Upper lobe of left lung (tissue), 6 donors: ENCODE results near the gene EDEM2. TPM values are rescaled to one million over a fixed set of nuclear protein-coding genes. Genes with fewer than 3 reads are reported as not detected.
"Not testable (repeated sequence)": the region's sequence is repeated elsewhere in the genome, so short reads cannot be mapped to it uniquely, and the experiment has no call there.

Experiments
- ATAC-seq, 2 donors: fragments of 200-7000 bp; cut with Tn5 transposase; one replicate each; pipeline ENCODE4 v1.9.1; 2022; ENCODE audit warnings: mild to moderate bottlenecking in 2 of 2, moderate library complexity in 2 of 2; ENCODE audit not compliant: low FRiP score in 2 of 2
- DNase-seq, 2 donors: peaks; one replicate each; pipeline ENCODE4 v3.0.0-alpha.2; 2019 to 2020
- H3K27ac ChIP-seq, 4 donors: fragments of 200-600 bp; sonication (generic); one replicate each; pipeline ENCODE4 v1.5.1; 2016 to 2019
- H3K27me3 ChIP-seq, 4 donors: fragments of 200-600 bp; sonication (generic); one replicate each; pipeline ENCODE4 v1.5.1; 2017 to 2019
- H3K36me3 ChIP-seq, 4 donors: fragments of 200-600 bp; sonication (generic); one replicate each; pipeline ENCODE4 v1.5.1; 2016 to 2019
- H3K4me1 ChIP-seq, 4 donors: fragments of 200-600 bp; sonication (generic); one replicate each; pipeline ENCODE4 v1.5.1; 2018 to 2019
- H3K4me3 ChIP-seq, 4 donors: fragments of 200-600 bp; sonication (generic); one replicate each; pipeline ENCODE4 v1.5.1; 2017 to 2019; ENCODE audit warnings: mild to moderate bottlenecking in 2 of 4, moderate library complexity in 1 of 4
- H3K9me3 ChIP-seq, 4 donors: fragments of 200-600 bp; sonication (generic); one replicate each; pipeline ENCODE4 v1.5.1; 2018 to 2019
- EP300 ChIP-seq, 4 donors: sonication (generic); formaldehyde crosslinking; IDR thresholded peaks; one replicate each; pipeline ENCODE4 v1.5.1; 2017; ENCODE audit warnings: antibody characterized with exemption in 4 of 4, control low read depth in 2 of 4
- POLR2A ChIP-seq, 4 donors: fragments of 450-650 bp; IDR thresholded peaks; one replicate each; pipeline ENCODE4 v1.5.1; 2016 to 2017; ENCODE audit warnings: antibody characterized with exemption in 4 of 4, mild to moderate bottlenecking in 2 of 4
- POLR2AphosphoS5 ChIP-seq, 2 donors: sonication (generic); formaldehyde crosslinking; IDR thresholded peaks; one replicate each; pipeline ENCODE4 v1.5.1; 2017; ENCODE audit warnings: antibody characterized with exemption in 2 of 2
- WGBS, 2 donors: methylation state at CpG; one replicate each; pipeline ENCODE4 v1.1.5; 2017 to 2018; 5-methylcytosine and 5-hydroxymethylcytosine counted together
- total RNA-seq, 6 donors: library from RNA; depleted of rRNA in 4 of 6; stranded (reverse); fragments of >200 nt in 4 of 6; gene quantifications; one replicate each; pipeline versions ENCODE4 v1.1.0 to v1.2.1, GENCODE V29; 2016 to 2021
- TF ChIP-seq, protein P1 (sequence below), 6 experiments: fragments of 450-650 bp in 4 of 6; fragments of 200-600 bp in 2 of 6; sonication (generic) in 2 of 6; IDR thresholded peaks; one replicate each; pipeline ENCODE4 v1.5.1; 2016 to 2019; ENCODE audit warnings: antibody characterized with exemption in 6 of 6
- donor health status: DM: no; HTN: no; CAD: no; lungs with moderate emphysema.
- donor health status: DM: no; HTN: yes; CAD: no; lungs with severe emphysema.

The EDEM2 gene
- total RNA-seq, 6 donors from 2014 or later: 22.0 to 46.2 (median 35.6) TPM

DNA sequence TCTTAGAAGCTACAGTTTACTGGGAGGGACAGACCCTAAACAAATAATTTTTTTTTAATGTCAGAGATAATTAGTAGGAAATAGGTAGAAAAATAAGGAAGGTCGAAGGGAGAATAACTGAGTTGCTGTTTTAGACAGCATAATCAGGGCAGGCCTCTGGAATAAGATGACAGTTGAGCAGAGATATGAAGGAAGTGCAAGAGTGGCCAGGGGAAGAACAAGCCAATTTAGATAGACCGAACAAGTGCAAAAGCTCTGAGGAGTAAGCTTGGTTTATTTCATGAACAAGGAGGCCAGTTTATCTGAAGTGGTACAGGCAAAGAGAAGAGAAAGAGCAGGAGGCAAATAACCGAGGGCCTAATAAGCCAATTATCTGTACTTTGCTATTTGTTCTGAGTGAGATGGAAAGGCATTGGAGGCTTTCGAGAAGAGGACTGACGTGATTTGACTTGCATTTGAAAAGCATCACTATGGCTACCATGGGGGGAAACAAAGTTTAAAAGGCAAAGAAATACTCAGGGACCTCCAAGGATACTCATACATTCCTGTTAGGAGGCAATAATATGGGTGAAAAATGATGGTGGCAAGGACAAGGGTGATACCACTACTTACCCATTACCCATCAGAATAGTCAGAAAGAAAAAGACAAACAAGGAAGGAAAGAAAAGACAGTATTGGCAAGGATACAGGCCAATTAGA, 44.4 kb upstream of the EDEM2 start:
- peaks cover 0 to 19% (median 17%) of the 10 kb centered on the region in 4 donors for H3K4me1 ChIP-seq
- H3K27ac ChIP-seq: no peak overlapping the region
- TF ChIP-seq EP300 (IDR thresholded peaks at IDR 0.05) (no peak), POLR2AphosphoS5 (IDR thresholded peaks at IDR 0.05) (no peak), POLR2A (IDR thresholded peaks at IDR 0.05) (no peak)
- TF ChIP-seq, protein P1, sequence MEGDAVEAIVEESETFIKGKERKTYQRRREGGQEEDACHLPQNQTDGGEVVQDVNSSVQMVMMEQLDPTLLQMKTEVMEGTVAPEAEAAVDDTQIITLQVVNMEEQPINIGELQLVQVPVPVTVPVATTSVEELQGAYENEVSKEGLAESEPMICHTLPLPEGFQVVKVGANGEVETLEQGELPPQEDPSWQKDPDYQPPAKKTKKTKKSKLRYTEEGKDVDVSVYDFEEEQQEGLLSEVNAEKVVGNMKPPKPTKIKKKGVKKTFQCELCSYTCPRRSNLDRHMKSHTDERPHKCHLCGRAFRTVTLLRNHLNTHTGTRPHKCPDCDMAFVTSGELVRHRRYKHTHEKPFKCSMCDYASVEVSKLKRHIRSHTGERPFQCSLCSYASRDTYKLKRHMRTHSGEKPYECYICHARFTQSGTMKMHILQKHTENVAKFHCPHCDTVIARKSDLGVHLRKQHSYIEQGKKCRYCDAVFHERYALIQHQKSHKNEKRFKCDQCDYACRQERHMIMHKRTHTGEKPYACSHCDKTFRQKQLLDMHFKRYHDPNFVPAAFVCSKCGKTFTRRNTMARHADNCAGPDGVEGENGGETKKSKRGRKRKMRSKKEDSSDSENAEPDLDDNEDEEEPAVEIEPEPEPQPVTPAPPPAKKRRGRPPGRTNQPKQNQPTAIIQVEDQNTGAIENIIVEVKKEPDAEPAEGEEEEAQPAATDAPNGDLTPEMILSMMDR (IDR thresholded peaks at IDR 0.05): no peak
- no peak overlapping the region for H3K4me3 ChIP-seq
- DNase-seq: no peak
- no peak for ATAC-seq
- no peaks in the 10 kb centered on the region for H3K36me3 ChIP-seq
- no peaks in the 10 kb centered on the region for H3K27me3 ChIP-seq
- peaks cover 0 to 5% (median 3%) of the 10 kb centered on the region in 4 donors for H3K9me3 ChIP-seq
- WGBS, 2 donors: 77 to 80% methylated on average over 5 of the region's 5 CpGs

DNA sequence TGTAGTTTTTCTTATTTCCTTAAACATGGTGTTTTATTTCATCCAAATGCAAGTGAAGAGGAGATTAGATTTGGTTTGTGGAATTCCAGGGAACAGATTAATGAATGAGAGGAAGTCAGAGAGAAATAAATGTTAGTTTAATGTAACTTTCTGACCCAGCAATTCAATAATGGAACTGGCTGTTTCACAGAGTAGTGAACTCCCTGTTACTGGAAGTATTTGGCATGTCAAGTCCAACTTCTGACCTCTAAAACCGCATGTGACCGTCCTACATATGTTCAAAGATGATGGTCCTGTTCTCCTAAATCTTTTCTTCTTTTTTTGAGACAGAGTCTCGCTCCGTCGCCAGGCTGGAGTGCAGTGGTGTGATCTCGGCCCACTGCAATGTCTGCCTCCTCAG, 43.4 kb upstream of the EDEM2 start:
- DNase-seq (no peak), ATAC-seq (no peak)
- no peaks in the 10 kb centered on the region for H3K36me3 ChIP-seq
- H3K4me1 ChIP-seq: peaks cover 0 to 19% (median 17%) of the 10 kb centered on the region in 4 donors
- H3K27me3 ChIP-seq: no peaks in the 10 kb centered on the region
- no peak overlapping the region for H3K4me3 ChIP-seq
- peak overlapping the region in 1 of 4 donors; percentile 7 for H3K27ac ChIP-seq
- H3K9me3 ChIP-seq: no peaks in the 10 kb centered on the region
- TF ChIP-seq EP300 (IDR thresholded peaks at IDR 0.05): no peak
- TF ChIP-seq POLR2A (IDR thresholded peaks at IDR 0.05): no peak
- TF ChIP-seq POLR2AphosphoS5 (IDR thresholded peaks at IDR 0.05): no peak
- TF ChIP-seq, protein P1 (IDR thresholded peaks at IDR 0.05): no peak
- 80 to 94% methylated on average over 6 of the region's 6 CpGs for WGBS, 2 donors

DNA sequence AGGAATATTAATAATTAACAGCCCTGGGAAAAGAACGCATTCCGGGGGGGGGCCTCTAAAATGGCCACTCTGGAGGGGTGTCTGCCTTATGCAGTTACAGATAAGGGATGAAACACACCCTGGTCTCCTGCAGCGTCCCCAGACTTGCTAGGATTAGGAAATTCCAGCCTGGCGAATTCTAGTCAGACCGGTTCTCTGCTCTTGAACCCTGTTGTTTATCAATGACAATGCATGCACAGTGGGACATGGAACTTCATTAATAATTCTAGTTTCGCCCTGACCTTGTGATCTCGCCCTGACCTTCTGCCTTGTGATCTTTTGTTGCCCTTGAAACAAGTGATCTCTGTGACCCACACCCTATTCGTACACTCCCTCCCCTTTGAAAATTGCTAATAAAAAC, 42.1 kb upstream of the EDEM2 start:
- 80 to 87% methylated on average over 8 of the region's 8 CpGs for WGBS, 2 donors
- peaks cover 0 to 19% (median 17%) of the 10 kb centered on the region in 4 donors for H3K4me1 ChIP-seq
- ATAC-seq, DNase-seq, H3K36me3 ChIP-seq, H3K27ac ChIP-seq, H3K27me3 ChIP-seq, H3K4me3 ChIP-seq, H3K9me3 ChIP-seq: not testable (repeated sequence)

DNA sequence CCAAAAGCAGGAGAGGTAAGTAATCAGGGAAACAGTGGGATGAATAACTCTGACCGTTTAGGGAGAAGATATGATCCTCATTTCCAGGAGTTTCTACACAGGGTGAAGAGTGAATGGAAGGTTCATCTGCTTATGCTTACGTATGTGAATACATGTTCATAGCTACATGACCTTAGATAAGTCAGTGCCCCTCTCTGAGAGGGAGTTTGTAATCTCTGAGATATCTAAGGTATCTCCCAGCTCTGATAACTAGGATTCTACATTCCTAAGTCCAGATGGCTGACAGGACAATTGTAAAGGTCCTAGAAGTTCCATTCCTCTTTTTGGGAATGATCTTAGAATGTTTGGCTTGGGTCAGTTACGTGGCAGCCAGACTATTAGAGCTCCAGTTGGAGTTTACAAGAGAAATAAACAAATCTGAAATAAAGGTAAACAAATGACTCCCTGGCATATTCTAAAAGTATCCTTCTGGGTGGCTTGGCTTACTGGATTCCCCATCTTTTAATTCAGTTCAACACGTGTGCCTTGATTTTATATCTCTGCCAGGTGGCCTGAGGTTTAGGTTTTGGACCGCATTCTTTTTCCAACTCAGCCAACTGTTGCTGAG, 40.6 kb upstream of the EDEM2 start:
- Histone ChIP-seq H3K9me3 (no peaks in the 10 kb centered on the region), H3K4me3 (no peak overlapping the region), H3K27ac (no peak overlapping the region), H3K27me3 (no peaks in the 10 kb centered on the region), H3K4me1 (peaks cover 0 to 17% (median 14%) of the 10 kb centered on the region in 4 donors), H3K36me3 (no peaks in the 10 kb centered on the region)
- 53 to 55% methylated on average over 5 of the region's 5 CpGs for WGBS, 2 donors
- TF ChIP-seq POLR2AphosphoS5 (IDR thresholded peaks at IDR 0.05): no peak
- TF ChIP-seq, protein P1 (IDR thresholded peaks at IDR 0.05): no peak
- no peak for TF ChIP-seq POLR2A (IDR thresholded peaks at IDR 0.05)
- TF ChIP-seq EP300 (IDR thresholded peaks at IDR 0.05): no peak
- ATAC-seq (no peak), DNase-seq (no peak)

DNA sequence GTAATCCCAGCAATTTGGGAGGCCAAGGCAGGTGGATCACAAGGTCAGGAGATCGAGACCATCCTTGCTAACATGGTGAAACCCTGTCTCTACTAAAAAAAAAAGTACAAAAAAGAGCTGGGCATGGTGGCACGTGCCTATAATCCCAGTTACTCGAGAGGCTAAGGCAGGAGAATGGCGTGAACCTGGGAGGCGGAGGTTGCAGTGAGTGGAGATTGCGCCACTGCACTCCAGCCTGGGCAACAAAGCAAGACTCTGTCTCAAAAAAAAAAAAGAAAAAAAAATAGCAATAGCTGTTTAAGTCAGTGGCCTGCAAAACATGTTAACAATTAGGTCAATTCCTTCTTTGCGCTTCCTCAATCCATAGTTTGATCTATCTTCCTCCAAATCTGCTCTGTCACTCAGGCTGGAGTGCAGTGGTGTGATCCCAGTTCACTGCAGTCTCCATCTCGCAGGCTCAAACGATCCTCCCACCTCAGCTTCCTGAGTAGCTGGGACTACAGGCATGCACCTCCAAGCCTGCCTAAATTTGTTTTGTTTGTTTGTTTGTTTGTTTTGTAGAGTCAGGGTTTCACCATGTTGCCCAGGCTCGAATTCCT, 39.7 kb upstream of the EDEM2 start:
- 79 to 85% methylated on average over 10 of the region's 10 CpGs for WGBS, 2 donors
- not testable (repeated sequence) for DNase-seq, H3K27me3 ChIP-seq, H3K9me3 ChIP-seq, H3K4me3 ChIP-seq, H3K36me3 ChIP-seq, ATAC-seq, H3K27ac ChIP-seq
- H3K4me1 ChIP-seq: peaks cover 0 to 15% (median 10%) of the 10 kb centered on the region in 4 donors
